GM19043 (cell line): Measurements from ENCODE around the gene TOPBP1.
"Not testable (repeated sequence)": the region's sequence is repeated elsewhere in the genome, so short reads cannot be mapped to it uniquely, and the experiment has no call there.

ENCODE experiments used
- ATAC-seq: cut with Tn5 transposase; IDR thresholded peaks from one replicate; pipeline ENCODE4 v1.9.1; 2021; ENCODE audit warnings: low read depth; ENCODE audit not compliant: unreplicated experiment

Gene TOPBP1

DNA sequence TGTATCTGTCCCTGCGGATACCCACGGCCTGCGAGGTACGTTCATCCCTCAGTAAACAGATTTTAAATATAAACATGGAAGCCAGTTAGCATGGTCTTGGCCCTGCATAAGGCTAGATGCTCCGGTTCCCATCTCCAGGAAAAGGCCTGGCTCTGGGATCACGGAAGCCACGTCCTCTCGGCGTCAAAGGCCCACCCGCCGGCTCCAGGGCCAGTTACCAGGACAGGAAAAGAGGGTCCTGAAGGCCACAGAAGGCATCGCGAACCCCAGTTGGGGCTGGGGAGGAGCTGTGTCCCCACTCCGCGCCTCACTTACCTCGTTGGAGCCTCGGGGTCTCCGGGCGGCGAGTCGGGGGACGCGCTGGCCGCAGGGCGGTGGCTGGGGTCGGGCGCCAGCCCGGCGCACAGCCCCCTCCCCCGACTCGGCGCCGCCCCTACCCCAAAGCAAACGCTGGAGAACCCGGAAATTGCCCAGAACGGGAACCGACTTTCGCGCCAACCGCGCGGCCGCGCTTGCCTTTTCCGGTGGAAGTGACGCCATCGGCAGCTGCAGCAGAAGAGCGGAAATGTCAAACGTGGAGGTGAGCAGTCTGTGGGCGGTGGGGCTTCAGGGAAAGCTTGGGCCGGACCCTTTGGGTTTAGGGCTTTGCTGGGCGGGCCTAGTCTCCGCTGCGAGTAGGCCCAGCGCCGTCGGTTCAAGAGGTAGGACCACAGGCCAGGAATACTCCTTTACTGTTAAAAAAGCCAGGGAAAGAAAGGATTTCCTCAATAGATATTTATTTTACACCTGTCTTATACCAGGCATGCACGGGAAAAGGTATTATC lies at the start of gene TOPBP1:
Gene TOPBP1, minus strand, starts transcription at position 488 of the 824 bp plus-strand sequence. CDS start 814 bp downstream, outside the sequence.
- ATAC-seq, result peak; percentile 85

DNA sequence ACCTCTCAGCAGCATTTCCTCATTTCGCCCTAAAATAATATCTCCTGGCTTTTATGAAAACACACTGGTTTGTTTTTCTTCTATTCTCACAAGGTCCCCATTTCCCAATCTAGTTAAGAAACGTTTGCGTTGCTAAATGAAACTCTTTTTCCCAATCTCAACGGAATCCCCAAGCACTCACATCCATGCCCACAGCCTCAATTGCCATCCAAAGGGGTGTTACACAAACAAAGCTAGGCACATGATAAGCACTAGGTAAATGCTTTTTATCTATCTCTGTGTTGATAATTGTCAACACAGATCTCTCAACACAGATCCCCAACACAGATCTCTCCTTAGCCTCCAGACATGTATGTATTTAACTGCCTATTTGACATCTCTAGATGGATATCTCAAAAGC lies 49.3 kb upstream of the TOPBP1 start:
- no peak for ATAC-seq

DNA sequence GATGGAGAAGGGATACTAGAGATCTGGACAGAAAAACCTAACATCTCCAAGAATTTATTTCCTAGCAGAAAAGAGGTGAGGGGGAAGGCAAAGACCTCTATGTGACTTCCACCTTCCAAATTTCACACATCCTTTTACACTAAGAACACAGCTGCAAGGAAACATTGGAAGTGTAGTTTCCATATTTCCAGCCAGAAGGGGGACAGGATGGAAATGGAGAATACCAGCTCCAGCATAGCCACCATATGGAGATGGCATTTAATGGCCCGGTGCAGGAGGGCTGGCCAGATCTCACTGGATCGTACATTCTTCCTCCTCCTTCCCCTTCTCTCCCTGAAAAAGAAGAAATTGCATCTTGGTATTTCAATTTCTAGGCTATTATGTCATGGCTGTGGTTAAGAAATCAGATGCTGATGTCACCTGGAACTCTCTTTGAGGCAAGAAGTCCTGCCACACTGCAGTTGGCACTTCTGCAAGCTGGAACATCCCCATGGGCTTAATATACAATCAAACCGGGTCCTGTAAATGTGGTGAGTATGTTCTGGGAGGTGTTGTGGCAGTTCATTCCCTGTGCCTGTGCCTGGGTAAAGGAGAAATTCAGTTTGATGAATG lies 47.5 kb upstream of the TOPBP1 start:
- ATAC-seq, result no peak

DNA sequence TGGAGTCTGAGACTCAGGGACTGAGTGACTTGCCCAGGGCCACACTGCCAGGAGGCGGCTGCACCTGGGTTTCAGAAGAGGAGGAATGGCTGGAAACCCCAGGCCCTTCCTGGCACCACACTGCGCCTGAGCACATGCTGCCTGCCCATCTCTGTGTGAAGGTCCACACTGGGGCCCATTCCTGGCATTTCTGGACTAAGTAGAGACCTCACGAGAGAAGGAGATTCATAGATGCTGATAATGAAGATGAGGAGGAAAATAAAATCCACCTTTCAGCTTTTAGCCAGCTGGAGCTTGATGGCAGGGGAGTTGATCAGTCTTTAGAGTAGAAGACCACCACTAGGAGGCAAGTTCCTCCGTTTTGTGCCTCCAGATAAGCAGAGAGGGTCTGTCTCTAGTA lies 44.3 kb upstream of the TOPBP1 start:
- no peak for ATAC-seq

DNA sequence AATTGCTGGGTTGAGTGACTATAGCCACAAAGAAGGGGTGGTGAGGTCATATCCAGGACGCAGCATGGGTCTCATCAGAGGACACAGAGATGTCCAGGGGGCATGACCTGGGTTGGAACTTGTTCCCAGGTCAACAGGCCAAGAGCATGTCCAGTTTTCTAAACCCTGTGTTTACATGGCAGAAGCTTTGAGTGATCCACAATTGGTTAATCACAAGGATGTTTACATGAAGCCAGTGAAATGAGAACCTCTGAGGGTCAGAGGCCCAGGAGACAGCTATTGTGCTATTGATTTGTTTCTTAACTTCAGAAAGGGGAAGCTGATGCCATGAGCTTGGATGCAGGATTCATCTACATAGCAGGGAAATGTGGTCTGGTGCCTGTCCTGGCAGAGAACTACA lies 42.2 kb upstream of the TOPBP1 start:
- no peak for ATAC-seq

DNA sequence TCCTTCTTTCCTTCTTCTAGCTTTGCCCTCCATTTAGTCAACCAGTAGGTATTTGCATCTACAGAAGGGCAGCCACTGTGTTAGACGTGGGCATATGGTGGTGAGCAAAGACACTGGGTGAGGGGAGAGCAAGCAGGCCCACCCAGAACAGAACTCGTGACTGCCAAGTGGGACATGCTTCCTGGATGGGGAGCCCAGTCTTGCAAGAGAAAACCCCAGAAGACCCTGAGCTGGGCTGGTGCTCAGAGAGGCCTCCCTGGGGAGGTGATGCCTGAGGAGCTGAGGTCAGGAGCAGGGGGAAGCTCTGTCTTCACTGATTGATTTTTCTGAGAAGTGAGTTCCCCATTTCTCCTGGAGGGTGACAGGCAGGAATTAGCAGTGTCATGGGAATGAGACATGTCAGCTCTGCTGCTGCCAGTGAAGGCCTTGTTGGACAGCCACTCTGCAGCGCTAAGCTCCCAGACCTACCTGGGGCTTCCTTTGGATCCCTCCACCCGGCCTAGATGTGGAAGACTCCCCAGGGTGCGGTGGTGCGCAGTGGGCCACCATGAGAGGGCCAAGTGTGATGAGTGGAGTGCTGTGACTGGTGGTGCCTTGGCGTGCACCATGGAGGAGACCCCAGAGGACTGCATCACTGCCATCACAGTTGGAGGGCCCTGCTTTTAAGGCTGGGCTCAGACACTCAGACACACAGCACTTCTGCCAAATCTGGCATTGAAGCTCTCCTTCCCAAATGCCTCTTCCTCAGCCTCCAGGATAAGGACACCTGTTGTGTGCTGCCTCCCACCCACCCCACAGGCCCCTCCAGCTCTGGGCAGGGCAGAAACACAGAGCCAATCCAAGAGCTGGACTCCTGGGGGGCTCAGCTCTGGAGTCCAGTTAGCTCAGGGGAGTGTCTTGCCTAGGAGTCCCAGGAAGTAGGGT lies 40.0 kb upstream of the TOPBP1 start:
- no peak for ATAC-seq

DNA sequence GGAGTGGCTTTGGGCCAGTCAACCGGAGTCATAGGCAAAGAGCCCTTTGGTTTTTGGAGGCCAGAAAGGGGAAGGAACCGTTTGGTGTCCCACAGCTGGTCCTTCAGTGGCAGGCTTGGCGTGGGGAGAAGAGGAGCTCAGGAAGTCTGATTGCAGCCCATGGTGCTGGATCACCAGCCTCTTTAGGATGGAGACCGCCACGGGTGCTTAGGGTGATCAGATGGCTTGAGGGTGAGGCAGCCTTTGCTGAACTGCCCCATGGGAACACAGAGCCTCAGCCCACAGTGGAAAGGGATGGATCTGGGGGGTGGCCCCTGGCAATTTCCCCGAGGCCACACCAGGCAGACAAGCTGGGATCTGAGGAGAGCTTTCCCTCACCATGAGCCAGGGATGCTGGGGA lies 38.6 kb upstream of the TOPBP1 start:
- no peak for ATAC-seq

DNA sequence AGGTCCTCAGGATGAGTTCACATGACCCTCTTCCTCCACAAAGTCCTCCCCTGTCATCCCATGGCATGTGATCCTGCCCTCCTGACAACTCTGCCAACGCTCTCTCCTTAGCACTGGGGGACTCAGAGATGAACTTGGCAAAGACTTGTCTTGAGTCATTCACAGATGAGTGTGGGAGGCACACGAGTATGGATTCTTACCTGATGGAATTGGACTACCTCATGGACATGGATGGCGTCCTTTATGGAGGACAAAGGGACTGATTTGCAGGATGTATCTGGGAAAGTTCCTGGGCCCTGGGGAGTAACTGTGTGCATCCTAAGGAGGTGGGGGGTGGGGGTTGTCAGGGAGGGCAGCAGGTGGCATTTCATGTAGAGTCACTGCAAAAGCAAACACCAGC lies 38.2 kb upstream of the TOPBP1 start:
- no peak for ATAC-seq

DNA sequence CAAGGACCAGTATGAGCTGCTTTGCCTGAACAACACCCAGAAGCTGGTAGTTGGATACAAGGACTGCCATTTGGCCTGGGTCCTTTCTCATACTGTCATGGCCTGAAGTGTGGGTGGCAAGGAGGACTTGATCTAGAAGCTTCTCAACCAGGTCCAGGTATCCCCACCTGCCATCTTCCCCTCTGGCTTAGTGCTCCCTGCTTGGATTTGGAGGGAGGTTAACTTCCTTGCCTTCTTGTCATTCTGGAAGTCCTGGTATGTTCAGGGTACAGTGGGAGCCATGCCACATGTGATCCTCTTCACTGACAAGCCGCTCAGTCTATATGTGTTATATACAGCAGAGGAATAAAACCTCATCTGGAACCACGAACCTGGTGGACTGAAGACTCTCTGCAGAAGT lies 37.7 kb upstream of the TOPBP1 start:
- ATAC-seq, result no peak

DNA sequence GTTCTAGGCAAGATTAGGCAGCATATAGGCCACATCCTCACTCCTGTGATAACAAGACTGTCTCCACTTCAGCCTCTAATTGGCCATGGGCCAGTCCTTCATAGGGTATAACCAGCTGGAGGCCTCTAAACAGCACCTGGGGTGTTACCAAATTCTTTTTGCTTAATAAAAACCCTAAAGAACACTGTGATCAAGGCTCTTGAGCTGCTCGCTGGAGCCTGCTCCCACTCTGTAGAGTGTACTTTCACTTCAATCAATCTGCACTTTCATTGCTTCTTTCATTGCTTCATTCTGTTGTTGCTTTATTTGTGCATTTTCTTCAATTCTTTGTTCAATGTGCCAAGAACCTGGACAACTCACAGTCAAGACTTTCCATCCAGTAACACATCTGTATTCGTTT lies 36.2 kb upstream of the TOPBP1 start:
- no peak for ATAC-seq

DNA sequence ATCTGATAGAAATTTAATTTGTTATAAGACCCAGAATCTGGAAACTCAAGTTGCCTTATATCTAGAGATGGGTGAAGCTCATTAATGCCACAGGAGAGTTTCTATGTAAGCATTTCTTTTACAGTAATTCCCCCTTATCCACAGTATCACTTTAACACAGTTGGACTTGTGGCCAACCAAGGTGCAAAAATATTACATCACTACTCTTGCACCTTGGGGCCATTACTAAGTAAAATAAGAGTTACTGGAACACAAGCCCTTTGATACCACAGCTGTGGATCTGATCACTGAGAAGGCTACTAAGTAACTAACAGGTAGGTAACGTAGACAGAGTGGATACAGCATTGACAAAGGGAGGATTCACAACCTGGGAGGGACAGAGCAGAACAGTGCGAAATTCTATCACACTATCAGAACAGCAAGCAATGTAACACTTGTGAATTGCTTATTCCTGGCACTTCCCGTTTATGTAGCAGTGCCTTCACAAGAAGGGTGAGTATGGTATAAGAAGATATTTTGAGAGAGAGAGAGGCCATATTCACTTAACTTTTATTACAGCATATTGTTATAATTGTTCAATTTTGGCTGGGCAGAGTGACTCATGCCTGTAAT lies 33.9 kb upstream of the TOPBP1 start:
- ATAC-seq, result no peak

DNA sequence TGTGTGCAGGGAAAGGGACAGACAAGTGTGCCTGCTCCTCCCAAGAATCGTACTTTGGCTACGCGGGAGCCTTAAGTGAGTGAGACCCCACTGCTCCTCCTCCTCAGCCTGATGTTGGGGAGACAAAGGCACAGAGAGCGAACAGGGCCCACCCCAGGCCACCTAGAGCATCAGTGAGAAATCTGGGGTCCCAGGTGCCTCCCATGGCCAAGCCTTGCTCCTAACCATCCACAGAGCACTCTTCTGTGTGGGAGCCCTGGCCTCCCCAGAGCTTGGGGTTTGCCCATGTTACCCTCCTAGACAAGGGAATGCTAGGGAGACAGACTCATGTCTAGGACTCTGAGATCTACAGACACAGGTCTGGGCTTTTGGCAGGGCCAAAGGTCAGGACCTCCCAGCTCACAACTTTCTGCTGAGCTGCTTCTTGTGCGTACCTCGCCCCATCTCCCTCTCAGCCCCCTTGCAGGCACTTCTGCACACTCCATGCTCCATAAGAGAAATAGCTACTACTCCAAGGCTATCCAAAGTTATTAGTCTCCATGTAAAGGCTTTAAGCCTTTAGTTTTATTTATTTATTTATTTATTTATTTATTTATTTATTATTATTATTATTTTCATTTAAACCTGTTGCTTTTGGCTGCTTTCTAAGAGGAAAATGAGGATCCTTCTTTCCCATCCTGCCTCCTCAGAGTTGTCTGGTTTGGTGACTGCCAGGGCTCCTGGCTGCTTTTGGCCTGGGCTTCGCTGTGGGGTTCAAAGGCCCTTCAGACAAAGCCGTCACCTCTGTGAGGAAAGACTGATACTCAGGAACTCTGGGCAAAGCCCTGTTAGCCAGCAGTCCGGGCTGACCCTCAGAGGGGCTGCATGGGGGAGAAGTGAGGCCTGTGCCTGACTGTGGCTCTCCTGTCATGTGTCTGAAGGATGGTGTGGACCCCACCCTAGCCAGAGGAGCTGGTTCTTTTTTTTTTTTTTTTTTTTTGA lies 32.8 kb upstream of the TOPBP1 start:
- ATAC-seq, result no peak

DNA sequence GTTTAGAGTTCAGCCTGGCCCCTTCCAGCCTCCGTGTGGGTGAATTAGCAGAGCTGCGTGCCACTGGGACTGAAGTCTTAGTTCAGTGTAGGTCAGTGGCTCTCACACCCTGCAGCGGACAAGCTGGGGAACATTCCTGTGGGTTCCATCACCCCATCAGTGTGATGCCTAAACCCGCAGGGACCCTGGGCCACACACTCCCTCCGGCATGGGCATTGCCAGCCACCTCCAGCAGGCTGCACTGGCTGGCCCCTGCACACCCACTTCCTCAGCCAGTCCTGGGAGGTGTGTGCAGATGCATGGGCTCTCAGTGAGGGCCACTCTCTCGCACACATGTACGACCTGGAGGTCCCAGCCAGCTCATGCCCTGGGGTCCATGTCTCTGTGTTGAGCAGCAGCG lies 32.1 kb upstream of the TOPBP1 start:
- ATAC-seq, result no peak

DNA sequence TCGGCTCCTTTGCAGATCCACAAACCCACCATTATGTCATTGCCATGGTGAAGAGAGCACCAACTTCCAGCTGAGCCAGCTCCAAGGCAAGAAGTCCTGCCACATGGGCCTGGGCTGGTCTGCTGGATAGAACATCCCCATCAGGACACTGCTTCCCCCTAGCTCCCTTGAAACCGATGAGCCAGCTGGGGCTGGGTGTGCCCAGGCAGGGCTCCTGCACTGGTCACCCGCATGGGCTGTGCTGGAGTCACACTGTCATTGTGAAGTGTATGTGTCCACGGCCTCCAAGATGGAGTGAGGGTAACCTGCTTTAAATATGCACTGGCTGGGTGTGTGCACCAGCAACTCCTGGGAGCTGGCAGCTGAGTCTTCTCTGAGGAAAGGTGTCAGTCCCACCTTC lies 31.0 kb upstream of the TOPBP1 start:
- no peak for ATAC-seq

DNA sequence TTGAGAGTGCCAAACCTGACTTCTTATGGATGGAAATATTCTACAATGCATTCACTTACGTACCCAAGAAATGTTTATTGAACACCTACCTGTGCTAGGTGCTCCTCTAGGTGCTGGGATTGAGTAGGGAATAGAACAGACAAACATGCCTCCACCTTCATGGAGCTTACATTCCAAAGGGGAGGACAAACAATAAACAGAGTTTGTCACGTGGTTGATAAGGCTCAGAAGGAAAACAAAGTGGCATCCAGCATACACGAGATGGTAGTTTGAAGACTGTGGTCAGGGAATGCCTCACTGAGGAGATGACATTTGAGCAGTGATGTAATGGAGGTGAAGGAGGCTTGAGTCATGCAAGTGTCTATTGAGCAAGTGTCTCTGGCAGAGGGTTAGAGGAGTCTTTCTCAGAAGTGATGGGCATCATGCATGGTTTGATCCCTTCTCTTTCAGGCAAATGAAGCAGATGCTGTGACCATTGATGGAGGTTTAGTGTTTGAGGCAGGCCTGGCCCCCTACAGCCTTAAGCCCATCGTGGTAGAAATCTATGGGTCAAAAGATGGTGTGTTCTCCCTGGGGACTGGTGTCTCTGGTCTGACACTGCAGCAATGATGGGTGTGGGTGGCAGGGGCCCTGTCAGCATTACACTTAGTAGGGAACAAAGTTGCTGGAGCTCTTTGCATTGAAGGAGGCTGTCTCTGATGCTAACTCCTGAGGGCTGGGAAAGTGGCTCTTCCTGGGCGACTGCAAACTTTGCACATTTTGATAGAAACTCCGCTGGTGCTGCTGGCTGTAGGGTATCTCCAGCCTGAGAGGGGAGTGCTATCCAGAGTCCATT lies 29.7 kb upstream of the TOPBP1 start:
- no peak for ATAC-seq

DNA sequence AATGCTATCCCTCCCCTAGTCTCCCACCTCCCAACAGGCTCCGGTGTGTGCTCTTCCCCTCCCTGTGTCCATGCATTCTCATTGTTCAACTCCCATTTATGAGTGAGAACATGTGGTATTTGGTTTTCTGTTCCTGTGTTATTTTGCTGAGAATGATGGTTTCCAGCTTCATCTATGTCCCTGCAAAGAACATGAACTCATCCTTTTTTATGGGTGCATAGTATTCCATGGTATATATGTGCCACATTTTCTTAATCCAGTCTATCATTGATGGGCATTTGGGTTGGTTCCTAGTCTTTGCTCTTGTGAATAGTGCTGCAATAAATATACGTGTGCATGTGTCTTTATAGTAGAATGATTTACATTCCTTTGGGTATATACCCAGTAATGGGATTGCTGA lies 16.3 kb upstream of the TOPBP1 start:
- not testable (repeated sequence) for ATAC-seq

DNA sequence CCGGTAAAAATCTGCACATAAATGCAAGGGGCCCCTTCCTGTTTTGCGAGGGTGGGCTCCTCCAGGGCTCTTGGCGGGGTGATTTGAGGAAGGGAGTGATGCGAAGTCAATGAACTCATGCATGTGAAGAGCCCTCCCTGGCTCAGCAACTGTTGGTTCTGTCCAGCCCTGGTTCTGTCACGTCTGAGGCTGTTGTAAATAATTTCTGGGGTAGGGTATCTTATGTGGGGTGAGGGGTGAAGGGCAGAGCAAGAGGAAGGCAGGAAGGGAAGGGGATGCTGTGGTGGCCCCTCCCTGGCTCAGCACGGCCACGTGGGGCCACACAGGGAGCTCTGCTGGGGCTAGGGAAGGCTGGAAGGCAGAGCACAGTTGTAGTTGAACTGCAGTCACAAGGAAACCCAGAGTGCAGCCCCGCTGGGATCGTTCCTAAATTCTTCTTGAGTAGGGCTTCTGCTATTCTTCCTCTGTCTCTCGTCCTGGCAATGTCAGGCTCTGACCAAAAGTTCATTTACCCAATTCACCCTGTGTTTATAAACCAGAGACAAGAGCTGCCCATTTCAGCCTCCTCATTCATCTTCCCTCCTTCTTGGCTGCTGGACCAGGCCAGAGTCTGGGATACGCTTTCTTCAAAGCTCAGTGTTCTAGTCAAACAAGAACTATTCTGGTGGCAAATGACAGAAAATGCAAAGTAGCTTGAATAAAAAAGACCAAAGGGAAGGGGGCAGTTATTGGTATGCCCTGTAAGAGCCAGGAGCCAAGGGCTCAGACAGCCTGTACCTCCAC lies 14.8 kb upstream of the TOPBP1 start:
- no peak for ATAC-seq
